ENCODE measurements around the gene RPL12.
A peak's percentile ranks its signal among the peaks of the same experiment; 100 is the strongest.

The RPL12 gene

DNA sequence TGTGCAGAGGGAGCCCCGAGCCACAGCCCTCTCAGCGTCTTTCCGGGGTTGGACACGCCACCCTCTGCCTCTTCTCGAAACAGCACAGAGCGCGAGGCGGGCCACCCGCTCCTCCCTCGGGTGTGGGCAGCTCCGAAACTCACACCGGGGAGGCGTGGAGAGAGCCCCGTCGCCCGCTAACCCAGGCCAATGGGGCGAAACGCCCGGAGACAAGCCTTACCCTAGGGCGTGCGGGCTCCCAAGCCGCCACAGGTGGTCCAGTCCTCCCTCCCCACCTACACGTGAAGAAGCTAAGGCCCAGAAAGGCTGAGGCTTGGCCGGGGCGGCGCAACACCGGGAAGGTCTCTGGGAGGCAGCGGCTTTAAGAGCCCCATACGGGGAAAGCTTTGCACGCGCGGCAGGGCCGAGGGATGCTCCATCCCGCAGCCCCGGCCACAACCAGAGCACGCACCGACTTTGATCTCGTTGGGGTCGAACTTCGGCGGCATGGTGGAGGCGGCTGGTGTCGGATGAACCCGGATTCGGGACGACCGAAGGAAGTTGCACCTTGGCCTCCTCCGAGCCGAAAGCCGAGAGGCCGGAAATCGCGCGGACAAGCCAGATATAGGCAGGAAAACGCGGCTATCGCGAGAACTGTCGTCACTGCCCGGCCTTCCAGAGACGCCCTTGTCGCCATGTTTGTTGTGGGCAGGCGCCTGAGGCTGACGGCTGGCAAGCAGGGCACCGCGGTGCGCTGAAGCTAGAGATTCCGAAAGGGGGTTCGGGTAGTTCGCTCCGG is at the start of gene RPL12, which contains the start of gene LRSAM1:
RPL12 (minus strand) TSS at position 577 of the 778 bp plus-strand sequence; CDS start at position 488, 89 bp downstream.
LRSAM1 (plus strand) TSS at position 681 of the 778 bp plus-strand sequence. CDS start 3,018 bp downstream, outside the sequence.
- peak; percentile 57 for DNase-seq

GRCh38 chr9:127500862-127501261 is 49.7 kb upstream of the RPL12 start:
- no peak for DNase-seq

GRCh38 chr9:127500399-127500798 is 49.2 kb upstream of the RPL12 start:
- no peak for DNase-seq

- no peak for DNase-seq
Observed at GRCh38 chr9:127498298-127498697, 47.1 kb upstream of the RPL12 start.

DNA sequence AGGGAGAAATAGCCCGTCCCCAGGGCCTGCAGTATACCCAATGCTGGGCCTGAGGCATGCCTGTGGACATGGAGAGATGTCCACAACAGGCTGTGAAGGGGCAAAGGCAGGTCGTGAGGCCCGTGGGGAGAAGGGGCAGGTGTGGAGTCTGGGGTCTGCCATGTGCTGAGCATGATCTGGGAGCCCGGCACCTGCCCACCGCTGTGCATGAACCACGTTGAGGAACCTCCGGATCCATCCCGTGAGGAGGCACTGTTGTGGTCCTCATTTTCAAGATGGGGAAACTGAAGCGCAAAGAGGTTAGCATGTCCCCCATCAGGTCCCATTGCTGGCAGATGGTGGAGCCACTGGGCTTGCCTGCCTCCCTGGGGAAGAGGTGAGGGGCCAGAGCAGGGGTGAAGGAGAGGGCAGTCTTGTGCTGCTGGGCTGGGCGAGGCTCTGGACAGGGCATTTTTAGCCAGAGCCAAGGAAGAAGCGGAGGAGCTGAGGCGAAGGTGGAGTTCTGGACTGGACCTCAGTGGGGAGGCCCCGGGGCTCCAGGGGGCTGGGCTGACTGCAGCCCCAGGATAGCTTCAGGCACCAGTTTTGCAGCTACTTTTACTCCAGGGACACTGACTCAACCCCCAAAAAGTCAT is 46.6 kb upstream of the RPL12 start:
- DNase-seq, result no peak

- DNase-seq, result no peak
Observed at GRCh38 chr9:127496974-127497373, 45.8 kb upstream of the RPL12 start.

DNA sequence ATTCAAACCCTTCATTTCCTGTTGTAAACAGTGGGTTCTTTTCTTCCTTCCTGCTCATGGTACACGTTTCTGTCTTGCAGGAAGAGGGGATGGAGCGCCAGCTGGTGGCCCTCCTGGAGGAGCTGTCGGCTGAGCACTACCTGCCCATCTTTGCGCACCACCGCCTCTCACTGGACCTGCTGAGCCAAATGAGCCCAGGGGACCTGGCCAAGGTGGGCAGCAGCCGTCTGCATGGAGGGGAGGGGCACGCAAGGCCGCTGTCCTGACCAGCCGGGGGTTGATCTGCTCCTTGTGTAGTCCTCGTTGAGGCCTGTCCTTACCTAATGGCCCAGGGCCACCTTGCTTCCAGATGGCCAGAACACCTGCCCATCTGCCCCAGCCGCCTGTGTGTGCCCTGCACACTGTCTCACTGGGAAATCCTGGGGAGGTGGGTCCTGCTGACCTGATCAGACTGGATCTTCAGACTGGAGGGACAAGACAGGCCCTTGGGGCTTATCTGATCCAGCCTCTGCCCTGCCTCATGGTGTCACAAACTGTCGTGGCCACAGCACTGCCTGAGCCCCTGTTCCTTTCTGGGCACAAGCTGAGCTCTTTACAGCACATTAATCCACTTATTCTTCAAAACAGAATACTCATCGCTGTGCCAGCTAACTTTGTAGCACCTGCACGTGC is 44.8 kb upstream of the RPL12 start:
- no peak for DNase-seq

- DNase-seq, result no peak
Observed at GRCh38 chr9:127494304-127494702, 43.1 kb upstream of the RPL12 start.

DNA sequence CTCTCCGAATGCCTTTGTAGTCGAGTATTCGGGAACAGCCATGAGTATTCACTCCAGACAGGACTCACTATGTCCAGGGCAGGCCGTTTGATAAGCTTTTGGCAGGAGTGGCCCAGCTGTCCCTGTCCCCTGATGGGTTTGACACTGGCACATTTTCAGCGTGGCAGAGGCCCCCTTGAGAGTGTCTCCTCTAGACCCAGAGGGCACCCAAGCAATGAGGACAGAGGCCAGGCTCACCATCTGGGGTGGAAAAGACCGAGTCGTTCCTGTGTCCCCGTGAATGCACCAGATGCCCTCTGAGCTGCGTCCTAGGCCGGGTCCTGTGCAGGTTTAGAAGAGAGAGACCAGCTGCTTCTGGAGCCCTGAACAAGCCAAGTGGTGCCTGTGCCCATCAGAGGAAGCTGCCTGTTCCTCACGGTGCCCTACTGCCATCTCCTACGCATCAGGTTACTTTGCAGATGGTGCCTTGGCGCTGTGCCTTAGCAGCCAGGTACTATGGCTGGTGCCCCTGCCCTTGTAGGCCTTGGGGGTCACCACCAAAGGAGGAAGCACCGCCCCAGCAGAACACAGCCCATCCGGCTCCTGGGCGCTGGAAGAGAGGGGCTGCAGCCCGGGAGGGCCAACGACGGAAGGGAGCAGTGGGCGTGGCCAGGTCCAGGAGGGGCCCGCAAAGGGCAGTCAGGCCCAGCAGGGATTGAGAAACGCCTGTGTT is 42.5 kb upstream of the RPL12 start:
- DNase-seq, result peak; percentile 63

GRCh38 chr9:127492616-127493015 is 41.4 kb upstream of the RPL12 start:
- DNase-seq, result no peak

DNA sequence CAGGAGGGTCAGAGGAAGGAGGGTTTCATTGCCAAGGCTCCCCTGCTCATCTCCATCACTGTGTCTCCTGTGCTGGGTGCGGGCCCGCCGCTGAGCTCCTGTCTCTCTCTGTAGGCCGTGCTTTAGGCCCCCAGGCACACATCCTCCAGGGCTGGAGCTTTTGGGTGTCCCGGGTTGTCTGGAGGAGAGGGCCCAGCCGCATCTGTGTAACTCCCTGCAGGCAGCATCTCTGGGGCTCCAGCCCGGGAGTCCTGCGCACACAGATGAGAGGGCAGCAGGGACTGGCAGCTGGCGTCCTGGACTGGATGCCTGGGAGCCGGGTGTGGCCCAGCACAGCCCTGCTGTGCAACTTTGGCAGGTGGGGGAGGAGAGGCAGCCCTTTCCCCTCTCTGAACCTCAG is 40.3 kb upstream of the RPL12 start:
- peak; percentile 48 for DNase-seq

DNA sequence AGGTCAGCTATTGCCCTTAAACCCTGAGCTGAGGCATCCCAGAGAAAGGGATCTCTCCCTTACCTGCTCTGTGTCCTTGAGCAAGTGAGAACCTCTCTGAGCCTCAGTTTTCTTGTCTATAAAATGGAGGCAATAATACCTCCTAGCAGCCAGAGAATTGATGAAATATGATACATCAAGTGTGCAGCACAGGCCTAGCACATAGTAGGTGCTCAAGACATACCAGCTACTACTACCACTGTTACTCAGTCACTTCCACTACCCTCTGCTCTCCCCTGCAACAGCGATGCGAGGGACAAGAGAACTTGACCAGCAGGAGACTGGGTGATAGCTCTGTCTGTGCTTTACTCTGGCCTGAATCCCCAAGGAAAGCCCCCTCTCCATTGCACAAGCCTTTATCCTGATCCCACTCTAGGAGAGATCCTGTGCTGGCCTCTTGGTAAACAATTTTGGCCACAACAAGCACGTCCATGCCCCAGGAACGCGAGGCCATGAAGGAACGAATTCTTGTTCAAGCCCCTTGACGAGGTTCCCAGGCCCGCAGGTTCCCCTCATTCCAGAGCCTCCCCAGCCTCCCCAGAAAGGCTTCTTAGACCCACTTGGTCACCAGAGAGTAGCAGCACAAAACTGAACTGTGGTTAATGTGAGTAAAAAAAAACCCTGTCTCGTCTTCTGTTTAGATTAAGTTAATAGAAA is 39.5 kb upstream of the RPL12 start:
- DNase-seq, result no peak

- DNase-seq, result no peak
Observed at GRCh38 chr9:127489471-127490115, 38.4 kb upstream of the RPL12 start.

DNA sequence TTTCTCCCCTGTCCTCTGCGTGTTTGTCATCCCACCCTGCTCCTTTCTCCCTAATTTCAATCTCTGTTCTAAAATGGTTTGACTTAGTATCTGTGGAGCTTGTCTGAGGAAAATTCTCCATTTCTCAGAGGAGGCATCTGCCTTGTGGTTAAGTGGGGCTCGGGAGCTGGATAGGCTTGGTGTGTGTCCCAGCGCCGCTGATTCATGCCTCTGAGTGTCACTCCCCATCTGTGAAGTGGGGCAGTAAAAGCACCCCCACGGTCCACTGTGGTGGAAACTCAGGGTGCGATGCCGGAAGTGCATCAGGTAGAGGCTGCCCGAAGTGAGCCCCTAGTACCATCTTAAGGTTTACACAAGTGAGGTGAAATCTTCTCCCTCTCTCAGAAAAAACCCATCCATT is 37.7 kb upstream of the RPL12 start:
- no peak for DNase-seq

- DNase-seq, result no peak
Observed at GRCh38 chr9:127485995-127486394, 34.8 kb upstream of the RPL12 start.

GRCh38 chr9:127482662-127483061 is 31.5 kb upstream of the RPL12 start:
- DNase-seq, result no peak

DNA sequence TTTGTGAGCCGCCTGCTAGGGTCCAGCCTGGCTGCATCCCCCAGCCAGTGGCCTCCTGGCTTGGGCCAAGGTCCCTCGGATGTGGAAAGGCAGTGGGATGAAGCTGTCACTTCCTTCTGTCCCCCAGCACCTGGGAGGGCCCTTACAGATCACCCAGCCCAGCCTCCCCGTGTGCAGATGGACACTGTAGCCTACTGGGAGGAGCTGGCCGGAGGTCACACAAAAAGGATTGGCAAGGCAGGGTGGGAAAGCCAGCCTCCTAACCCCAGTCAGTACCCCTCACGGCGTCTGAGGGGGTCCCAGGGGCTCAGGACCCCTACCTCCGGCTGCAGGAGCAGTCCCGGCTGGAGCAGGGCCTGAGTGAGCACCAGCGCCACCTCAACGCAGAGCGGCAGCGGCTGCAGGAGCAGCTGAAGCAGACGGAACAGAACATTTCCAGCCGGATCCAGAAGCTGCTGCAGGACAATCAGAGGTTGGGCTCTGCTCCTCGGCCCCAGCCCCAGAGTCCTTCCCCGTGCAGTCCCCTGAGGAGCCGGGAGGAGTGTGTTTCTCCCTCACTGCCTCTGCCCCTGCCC is 28.4 kb upstream of the RPL12 start:
- DNase-seq, result no peak

DNA sequence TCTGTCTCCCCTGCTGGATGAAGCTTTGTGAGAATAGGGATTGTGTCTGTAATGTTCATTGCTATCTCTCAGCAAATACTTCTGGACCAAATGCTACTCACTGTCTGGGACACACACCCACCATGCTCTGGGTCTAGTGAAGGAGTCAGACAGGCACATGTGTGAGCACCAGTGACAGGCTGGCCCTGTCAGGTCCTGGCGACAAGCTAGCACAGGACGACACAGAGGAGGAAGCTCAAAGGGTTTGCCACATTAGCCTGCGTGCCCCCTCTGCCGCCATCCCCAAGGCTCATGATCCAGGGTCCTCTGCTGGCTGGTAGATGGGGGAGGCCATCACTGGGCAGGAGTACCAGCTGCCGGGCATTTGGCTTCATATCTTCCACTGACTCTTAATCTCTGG is 23.4 kb upstream of the RPL12 start:
- DNase-seq, result no peak

DNA sequence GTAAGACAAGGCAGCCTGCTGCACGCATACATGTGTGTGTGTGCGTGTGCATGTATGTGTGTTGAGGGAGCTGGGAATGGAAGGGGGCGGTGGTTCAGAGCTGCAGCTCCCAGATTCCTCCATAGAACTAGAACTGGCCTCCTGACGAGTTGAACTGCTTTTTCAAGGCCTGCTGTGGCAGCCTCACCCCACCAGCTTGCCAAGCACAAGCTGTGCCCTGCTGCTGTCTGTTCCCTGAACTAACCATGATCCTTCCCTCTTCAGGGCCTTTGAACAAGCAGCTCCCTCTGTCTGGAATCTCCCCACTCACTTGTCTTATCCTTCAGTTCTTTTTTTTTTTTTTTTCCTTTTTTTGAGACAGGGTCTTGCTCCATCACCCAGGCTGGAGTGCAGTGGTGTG is 22.7 kb upstream of the RPL12 start:
- no peak for DNase-seq

DNA sequence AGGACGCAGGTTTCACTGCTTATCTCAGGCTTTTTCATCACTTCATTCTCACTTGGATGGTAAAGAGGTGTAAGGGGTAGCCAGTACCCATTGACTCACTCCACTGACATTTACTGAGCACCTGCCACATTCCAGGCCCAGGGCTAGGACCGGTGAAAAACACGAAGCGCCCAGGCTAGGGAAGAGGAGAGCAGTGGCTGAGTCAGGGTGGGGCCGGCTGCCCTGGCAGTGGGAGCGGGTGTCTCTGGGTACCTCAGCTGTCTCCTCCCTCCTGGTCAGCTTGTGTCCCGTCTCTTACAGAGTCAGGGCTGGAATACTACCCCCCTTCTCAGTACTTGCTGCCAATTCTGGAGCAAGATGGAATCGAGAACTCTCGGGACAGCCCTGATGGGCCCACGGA is 22.3 kb upstream of the RPL12 start:
- DNase-seq, result no peak

- no peak for DNase-seq
Observed at GRCh38 chr9:127470662-127471061, 19.5 kb upstream of the RPL12 start.

DNA sequence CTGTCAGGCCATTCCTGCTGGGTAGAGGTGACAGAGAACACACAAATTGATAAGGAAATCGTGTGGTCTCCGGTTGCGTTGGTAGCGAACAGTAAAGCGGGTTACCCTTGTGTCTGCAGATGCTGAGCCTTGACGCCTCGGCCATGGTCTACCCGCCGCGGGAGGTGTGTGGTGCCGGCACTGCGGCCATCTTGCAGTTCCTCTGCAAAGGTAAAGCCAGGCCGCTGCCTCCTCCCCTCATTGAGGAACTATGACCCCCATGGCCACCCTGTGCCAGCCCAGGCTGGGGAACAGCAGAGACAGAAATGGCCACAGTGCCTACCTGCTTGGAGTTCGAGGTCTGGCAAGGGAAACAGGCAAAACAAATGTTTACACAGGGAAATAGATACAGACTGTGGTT is 16.4 kb upstream of the RPL12 start:
- no peak for DNase-seq

Measured in DMS 273 treated with DMSO at 0.1 percent for 48 hours (cell line).